DOHH2 (cell line): Measurements from ENCODE around the gene TBATA.

Source experiments
- H3F3A ChIP-seq: fragments of 200-600 bp; sonication (generic), shearing (Covaris generic); 2 replicates; pipeline ENCODE4 v1.6.0; 2016; ENCODE audit warnings: antibody characterized with exemption, mild to moderate bottlenecking; ENCODE audit not compliant: control insufficient read depth, insufficient read depth
- H3K27ac ChIP-seq: fragments of 200-600 bp; sonication (generic); 2 replicates; pipeline ENCODE4 v1.5.1; 2014; ENCODE audit warnings: low read depth, mild to moderate bottlenecking, low read length, moderate library complexity
- H3K27me3 ChIP-seq: fragments of 200-600 bp; sonication (generic); 2 replicates; pipeline ENCODE4 v1.6.1; 2014; ENCODE audit warnings: mild to moderate bottlenecking, low read length, mixed read lengths; ENCODE audit not compliant: control insufficient read depth
- H3K36me3 ChIP-seq: fragments of 200-600 bp; sonication (generic); 2 replicates; pipeline ENCODE4 v1.6.1; 2014; ENCODE audit warnings: mild to moderate bottlenecking, low read length, moderate library complexity, mixed read lengths; ENCODE audit not compliant: control insufficient read depth
- H3K4me1 ChIP-seq: fragments of 200-600 bp; sonication (generic); 2 replicates; pipeline ENCODE4 v1.6.1; 2014; ENCODE audit warnings: mild to moderate bottlenecking, low read length, mixed read lengths; ENCODE audit not compliant: control insufficient read depth
- H3K4me2 ChIP-seq: fragments of 200-600 bp; sonication (generic); 2 replicates; pipeline ENCODE4 v1.6.0; 2014; ENCODE audit warnings: mild to moderate bottlenecking, low read length, moderate library complexity
- H3K4me3 ChIP-seq: fragments of 200-600 bp; sonication (generic); 2 replicates; pipeline ENCODE4 v1.5.1; 2014; ENCODE audit warnings: mild to moderate bottlenecking, low read length, mixed read lengths
- H3K79me2 ChIP-seq: fragments of 200-600 bp; sonication (generic); 2 replicates; pipeline ENCODE4 v1.6.1; 2014; ENCODE audit warnings: mild to moderate bottlenecking, low read length, mixed read lengths; ENCODE audit not compliant: control insufficient read depth
- H3K9me2 ChIP-seq: fragments of 200-600 bp; sonication (generic); replicated peaks from 2 replicates; pipeline ENCODE4 v1.6.1; 2014; ENCODE audit warnings: mild to moderate bottlenecking, low read length, mixed read lengths; ENCODE audit not compliant: control insufficient read depth
- H3K9me3 ChIP-seq: fragments of 200-600 bp; sonication (generic); 2 replicates; pipeline ENCODE4 v1.6.1; 2014; ENCODE audit warnings: antibody characterized with exemption, low read length, mixed read lengths; ENCODE audit not compliant: control insufficient read depth, insufficient read depth
- H4K20me1 ChIP-seq: fragments of 200-600 bp; sonication (generic); 2 replicates; pipeline ENCODE4 v1.6.0; 2014; ENCODE audit warnings: low read depth, mild to moderate bottlenecking, antibody characterized with exemption, low read length, moderate library complexity; ENCODE audit not compliant: control insufficient read depth, insufficient read depth
- CTCF ChIP-seq: fragments of 200-600 bp; sonication (generic); IDR thresholded peaks from one replicate; pipeline ENCODE4 v1.5.1; 2014; ENCODE audit warnings: antibody characterized with exemption, mild to moderate bottlenecking, low read depth, low read length; ENCODE audit not compliant: poor library complexity, severe bottlenecking
- EZH2phosphoT487 ChIP-seq: fragments of 200-600 bp; sonication (generic); IDR thresholded peaks from 2 replicates; pipeline ENCODE4 v1.6.1; 2017; ENCODE audit warnings: borderline replicate concordance, mild to moderate bottlenecking, antibody characterized with exemption, low read length, moderate library complexity, mixed read lengths

TBATA gene

DNA sequence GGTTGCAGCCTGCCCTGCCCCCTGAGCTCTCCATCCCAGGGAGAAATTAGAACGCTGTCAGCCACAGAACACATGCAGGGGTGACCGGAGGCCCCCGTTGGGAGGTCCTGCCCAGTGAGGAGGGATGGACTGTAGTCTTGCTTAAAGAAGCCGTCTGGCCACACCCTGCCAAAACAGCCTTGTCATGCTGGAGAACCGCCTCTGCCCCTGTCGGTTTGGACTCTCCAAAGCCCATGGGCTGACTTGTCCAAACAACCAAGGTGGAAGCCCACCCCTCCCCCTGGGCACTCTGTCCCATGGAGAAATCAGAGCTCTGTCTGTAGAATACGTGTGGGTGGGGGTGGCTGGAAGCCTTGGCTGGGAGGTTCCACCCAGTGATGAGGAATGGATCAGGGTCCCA lies 12.7 kb upstream of the TBATA start:
- H3K79me2 ChIP-seq: no peaks in the 10 kb centered on the region
- H3K27ac ChIP-seq: no peak overlapping the region
- no peak overlapping the region for H3K4me3 ChIP-seq
- H3K27me3 ChIP-seq: peaks cover 25% of the 10 kb centered on the region
- H3F3A ChIP-seq: no peaks in the 10 kb centered on the region
- no peaks in the 10 kb centered on the region for H3K9me3 ChIP-seq
- H4K20me1 ChIP-seq: no peaks in the 10 kb centered on the region
- TF ChIP-seq CTCF (no peak), EZH2phosphoT487 (no peak)
- no peak overlapping the region for H3K4me2 ChIP-seq
- no peaks in the 10 kb centered on the region for H3K4me1 ChIP-seq
- no peaks in the 10 kb centered on the region for H3K9me2 ChIP-seq
- no peaks in the 10 kb centered on the region for H3K36me3 ChIP-seq

GRCh38 chr10:70795613-70796012 lies 10.4 kb upstream of the TBATA start:
- no peak for TF ChIP-seq CTCF
- no peak for TF ChIP-seq EZH2phosphoT487
- Histone ChIP-seq H3F3A (no peaks in the 10 kb centered on the region), H3K27me3 (peaks cover 44% of the 10 kb centered on the region), H3K79me2 (no peaks in the 10 kb centered on the region), H3K9me3 (no peaks in the 10 kb centered on the region), H3K36me3 (no peaks in the 10 kb centered on the region), H3K4me3 (no peak overlapping the region), H3K4me2 (no peak overlapping the region), H3K27ac (no peak overlapping the region), H4K20me1 (no peaks in the 10 kb centered on the region), H3K9me2 (no peaks in the 10 kb centered on the region), H3K4me1 (no peaks in the 10 kb centered on the region)

DNA sequence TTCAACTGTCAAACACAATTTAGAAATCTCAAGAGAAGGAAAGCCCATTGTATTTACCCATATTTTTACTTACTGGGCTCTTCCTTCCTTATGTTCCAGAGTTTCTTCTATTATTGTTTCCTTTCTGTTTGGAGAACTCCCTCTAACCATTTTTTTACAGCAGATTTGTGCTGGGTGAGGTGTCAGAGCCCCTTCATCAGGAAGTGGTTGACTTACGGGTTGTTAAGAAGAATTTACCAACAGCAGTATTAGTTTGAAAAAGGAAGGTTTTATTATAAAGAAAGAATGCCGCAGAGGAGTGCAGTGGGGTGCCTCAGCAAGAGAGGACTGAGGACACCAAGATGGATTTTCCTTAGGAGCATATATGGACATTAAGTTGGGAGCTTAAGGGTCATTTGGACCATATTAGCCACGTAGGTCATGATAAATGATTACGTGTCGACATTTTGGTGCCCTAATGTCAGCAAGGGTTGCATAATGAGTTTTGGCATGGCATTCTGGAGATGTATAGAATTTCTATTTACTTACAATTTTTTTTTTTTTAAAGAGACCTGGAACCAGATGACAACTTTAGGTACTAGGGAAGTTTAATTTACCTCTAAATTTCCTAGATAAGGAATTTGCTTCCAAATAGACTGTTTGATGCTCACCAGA lies 6.3 kb upstream of the TBATA start:
- H3K9me2 ChIP-seq: no peaks in the 10 kb centered on the region
- no peaks in the 10 kb centered on the region for H3K36me3 ChIP-seq
- peaks cover 66% of the 10 kb centered on the region for H3K27me3 ChIP-seq
- H3K4me1 ChIP-seq: no peaks in the 10 kb centered on the region
- no peaks in the 10 kb centered on the region for H3K79me2 ChIP-seq
- no peaks in the 10 kb centered on the region for H3F3A ChIP-seq
- H4K20me1 ChIP-seq: no peaks in the 10 kb centered on the region
- H3K4me2 ChIP-seq: no peak overlapping the region
- no peak overlapping the region for H3K4me3 ChIP-seq
- no peak overlapping the region for H3K27ac ChIP-seq
- TF ChIP-seq EZH2phosphoT487 (no peak), CTCF (no peak)
- no peaks in the 10 kb centered on the region for H3K9me3 ChIP-seq
